HG02623 (cell line): ENCODE data around the gene C16orf96.
A peak's percentile ranks its signal among the peaks of the same experiment; 100 is the strongest.

Source experiments
- ATAC-seq: cut with Tn5 transposase; IDR thresholded peaks from one replicate; pipeline ENCODE4 v1.9.1; 2021; ENCODE audit warnings: moderate library complexity; ENCODE audit not compliant: unreplicated experiment

C16orf96 gene

DNA sequence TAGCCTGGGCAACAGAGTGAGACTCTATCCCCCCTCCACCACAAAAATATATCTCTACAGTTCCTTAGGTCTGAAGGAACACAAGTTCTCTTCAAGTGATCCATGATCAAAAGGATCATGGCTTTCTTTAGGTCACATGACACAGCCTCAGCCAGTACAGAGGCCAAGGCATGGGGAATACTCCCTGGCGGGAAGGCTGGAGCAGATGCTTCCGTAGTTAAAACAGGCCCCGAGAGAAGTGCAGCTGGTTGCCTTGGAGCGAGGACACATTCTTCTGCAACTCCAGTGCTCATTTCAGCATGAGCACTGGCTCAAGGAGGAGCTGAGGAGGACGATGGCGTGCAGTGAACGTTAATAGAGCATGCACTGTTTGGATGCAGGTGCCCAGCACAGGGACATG is 31.1 kb upstream of the C16orf96 start:
- no peak for ATAC-seq

DNA sequence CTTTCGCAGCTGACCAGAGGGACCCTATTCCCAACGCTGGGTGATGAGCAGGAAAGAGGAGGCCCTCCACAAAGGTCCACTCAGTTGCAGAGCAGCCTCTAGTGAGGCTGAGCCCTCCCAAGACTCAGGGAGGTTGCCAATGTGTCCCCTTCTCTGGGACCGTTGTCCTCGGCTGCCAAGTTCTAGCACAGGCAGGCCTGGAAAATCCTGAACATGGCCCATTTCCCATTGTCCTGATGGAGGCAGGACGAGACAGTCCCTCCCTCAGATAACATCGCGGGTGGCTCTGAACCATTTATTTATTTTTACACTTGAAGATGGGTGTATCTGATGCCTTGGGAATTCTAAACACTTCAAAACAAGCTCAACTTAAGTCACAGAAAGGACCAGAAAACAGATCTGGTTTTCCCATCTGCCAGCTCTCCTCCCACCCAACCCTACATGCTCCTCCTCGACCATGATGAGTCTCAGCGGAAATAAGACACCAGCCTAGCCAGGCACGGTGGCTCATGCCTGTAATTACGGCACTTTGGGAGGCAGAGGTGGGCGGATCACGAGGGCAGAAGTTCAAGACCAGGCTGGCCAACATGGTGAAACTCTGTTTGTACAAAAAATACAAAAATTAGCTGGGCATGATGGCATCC is 30.4 kb upstream of the C16orf96 start:
- ATAC-seq, result no peak

DNA sequence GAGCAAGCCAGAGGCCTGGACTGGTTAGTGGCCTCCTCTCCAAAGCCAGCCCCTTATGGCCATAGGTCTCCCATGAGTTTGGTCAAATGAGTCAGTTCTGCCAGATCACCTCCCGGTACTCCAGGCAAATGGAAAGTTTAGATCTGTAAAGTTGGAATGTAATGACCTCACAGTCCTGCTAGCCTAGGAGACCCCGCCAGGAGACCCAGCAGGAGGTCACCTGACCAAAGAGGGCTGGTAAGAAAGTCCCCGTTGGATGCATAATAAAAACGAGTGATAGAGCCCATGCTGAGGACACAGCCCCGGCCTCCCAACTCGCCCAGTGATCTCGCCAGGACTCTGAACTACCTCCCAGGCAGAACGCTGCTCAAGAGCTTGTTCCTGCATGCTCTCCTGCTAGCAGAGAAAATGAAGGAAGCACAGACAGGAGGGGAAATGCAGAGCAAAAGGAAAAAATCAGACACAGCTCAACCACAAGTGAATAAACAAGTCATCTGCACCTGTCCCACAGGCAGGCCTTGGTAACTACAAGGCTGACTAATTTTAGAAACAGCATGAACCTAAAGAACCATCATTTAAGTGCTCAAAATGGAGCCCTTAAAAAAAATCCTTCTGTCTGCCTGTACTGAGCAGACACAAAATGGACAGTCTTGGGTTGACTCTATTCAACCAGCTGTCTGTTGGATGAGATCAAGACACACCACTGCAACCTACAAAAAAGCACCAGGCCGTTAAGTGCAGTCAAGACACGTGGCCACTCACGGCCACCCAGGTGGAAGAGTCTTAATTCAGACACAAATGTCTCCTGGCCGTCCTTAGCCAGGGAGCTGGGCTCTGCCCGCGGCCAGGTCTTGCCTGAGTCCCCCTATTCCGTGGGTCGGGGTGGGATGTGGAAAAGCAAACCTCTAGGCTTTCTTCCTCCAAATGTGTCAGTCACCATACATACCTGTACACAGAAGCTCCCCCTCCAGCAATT is 26.8 kb upstream of the C16orf96 start:
- ATAC-seq, result no peak

DNA sequence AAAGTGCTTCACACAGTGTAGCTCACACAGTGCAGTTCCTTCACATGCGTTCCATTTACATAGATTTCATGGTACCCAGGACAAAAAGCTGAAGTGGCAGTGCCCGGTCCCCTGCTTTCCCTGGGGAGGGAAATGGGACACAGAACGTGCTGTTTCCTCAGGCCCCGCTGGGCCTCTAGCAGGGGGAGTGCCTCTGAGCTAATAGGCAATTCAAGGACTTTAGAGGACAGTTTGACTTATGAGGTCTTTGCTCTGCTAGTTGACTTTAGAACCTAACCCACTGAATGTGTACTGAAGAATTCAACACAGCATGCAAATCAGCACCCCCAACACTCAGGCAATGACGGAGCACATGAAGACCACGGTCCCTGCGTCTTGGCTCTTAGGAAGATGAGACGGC is 24.3 kb upstream of the C16orf96 start:
- ATAC-seq, result no peak

DNA sequence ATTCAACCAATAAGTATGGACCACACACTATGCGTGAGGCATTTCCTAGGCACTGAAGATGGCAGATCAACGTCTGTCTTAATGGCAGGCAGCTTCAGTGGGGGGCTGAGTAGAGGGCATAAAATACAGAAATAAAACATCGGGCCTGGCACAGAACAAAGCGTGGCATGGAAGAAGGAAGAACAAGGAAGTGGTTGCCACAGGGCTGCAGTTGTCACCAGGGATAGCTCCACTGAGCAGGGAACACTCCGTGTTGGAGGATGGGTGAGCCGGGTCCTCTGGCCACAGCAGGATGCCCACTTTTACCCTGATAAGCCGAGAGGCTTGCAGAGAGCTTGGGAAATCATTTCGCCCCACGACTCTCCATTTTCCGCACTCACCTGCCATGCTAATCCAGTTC is 23.9 kb upstream of the C16orf96 start:
- no peak for ATAC-seq

DNA sequence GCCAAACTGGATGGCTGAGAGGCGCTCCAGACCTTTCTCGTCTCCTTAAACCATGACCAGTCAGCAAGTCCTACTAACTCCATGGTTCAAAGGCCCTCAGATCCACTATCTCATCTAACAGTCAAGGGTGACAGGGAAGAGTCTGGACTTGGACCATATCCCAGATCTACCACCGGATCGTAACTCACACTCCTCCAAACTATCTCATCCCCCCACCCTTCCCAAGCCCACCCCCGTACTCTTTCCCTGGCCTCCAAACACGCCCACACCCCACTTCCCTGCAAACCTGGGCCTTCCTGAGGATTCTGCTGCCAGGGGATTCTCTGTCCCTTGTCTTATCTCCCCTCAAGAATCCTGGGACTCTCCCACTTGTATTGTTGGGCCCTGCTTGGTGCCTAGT is 22.6 kb upstream of the C16orf96 start:
- ATAC-seq, result no peak

DNA sequence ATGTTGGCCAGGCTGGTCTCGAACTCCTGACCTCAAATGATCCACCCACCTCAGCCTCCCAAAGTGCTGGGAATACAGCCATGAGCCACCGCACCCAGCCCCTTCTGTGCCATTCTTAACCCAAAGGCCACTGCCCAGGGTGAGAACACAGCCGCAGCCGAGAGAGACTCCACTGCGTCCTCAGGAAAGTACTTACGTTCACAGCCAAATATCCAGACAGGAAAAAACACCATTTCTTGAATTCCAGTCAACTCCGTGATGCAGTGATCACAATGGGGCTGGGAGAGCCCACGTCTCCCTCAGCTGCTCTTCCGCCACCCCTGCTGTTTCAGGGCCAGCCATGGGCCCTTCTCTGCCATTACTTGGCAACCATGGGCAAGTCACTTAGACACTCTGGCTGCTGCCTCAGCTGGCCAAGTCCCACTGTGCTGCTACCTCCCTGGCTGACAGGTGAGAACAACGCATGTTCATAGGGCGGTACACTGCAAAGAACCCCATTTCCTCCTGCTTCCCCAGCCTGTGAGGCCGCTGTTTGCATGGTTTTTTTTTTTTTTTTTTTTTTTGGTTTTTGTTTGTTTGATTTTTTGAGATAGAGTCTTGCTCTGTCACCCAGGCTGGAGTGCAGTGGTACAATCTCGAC is 21.9 kb upstream of the C16orf96 start:
- ATAC-seq, result no peak

DNA sequence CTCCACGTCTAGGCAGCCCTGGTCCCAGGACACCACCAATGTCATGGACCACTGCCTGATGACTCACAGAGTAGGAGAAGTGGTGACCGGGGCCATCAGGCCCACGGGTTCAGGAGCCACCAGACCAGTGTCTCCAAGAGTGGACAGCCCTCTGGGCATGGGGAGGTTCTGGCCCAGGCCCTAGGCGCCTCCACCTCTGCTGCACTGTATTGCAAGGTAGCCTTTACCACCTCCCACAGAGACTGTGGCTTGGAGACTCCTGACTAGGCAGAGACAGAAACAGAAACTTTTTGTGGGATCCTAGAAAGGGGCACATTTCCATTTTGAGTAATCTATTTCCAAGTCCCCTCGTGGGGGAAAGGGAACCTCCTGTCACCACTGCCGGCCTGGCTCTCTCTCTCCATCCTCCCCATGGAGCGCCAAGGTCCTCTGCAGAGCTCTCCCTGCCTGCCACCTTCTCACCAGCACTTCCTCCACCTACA is 20.5 kb upstream of the C16orf96 start:
- ATAC-seq, result no peak

DNA sequence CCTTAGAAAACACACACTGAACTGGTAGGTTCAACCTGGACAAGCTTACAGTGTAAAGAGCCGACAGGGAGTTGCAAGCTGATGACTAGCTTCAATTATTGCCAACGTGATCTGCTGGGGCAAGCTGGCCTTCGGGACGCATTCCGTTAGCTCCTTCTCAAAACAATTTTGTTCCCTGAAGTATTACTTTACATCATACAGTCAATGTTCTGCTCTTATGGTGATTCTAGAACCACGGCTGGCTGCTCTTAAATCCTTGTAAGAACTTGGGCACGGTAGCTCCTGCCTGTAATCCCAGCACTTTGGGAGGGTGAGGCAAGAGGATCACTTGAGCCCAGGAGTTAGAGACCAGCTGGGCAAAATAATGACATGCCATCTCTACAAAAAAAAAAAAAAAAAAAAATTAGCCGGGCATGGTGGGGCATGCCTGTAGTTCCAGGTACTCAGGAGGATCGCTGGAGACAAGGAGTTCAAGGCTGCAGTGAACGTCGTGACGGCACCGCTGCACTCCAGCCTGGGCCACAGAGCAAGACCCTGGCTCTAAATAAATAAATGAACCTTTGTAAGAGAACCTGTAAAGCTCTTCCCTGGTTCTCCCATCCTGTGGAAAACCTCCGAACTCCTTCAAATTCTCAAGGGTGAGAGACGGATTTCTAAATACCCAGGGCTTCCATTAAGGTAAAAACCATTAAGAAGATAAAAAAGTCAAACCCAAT is 19.6 kb upstream of the C16orf96 start:
- ATAC-seq, result no peak

DNA sequence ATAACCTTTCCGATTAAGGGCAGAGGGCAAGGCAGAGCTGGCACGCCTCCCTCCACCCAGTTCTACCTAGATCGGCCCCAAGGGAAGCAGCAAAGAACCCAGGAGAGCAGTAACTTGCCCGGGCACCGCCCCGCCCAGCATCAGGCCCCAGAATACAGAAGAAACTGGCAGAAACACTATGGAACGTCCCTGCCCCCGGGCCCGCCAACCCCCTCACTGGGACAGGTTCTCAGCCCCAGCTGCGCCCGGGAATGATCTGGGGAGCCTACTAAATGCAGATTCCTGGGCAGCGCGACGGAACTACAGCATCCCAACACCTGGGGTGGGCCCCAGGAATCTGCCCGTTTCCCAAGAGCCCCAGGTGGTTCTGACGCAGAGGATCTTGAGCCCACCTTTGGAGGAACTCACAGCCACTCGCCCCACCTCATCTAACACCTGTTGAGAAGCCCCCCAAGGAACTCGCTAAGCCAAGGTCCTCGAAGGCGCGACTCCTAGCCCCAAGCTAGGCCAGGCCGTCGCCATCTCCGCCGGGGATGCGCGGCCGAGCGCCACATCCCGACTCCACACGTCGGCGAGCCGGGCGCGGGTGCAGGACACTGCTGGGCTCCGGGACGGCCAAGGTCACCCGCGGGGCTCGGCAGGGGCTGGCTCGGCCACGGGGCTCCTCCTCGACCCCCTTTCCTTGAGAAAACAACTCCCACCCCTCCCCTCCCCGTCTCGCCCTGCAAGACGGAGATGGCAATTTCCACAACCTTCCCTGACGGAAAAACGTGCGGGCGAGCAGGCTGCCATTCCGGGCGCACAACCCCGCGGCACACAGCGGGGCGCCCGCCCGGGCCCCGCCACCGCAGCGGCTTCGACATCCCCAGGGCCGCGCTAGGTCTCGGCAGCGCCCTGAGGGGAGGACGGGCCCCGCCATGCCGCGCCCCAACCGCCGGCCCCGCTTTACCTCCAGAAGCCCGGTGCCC is 18.5 kb upstream of the C16orf96 start:
- ATAC-seq, result peak; percentile 21

DNA sequence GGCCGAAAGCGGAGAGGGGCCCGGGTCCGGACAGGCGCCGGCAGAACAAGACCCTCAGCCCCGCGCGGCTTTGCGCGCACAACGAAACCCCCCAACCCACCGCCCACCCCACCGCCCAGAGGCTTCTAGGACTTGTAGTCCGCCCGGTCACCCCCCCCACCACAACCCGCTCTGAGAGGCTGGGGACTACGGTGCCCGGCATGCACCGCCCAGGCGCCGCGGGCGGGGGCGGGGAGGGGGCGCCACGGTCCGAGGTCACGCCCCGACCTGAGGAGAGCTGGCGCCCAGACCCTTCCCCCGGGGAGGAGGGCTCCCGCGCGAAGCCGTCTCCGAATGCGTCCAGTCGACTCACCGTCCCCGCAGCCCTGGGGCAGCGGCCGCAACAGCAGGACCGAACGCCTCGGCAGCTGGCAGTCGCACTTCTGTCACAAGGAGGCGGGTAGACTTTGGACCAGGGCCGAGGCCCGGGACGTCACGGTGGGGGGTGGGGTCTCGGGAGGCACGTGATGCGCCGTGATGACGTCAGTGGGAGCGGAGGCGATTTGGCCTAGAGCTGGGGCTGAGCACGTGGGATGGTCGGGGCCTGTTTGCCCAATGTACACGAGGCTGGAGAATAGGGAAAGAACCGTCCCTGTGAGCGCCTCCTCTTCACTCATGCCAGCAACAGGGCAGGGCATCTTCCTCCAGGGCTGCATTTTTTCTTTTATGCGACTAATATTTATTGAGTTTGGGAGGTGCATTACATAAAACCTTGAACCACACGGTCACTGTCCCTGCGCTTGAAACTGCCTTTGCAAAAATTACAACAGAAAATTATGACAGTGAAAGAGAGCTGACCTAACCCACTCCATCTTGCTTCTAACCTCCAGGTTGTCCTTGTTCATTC is 17.5 kb upstream of the C16orf96 start, which contains the start of gene CDIP1:
Gene CDIP1, minus strand, starts transcription at position 424 of the 886 bp plus-strand sequence. CDS start 24,643 bp downstream, outside the sequence.
- ATAC-seq, result peak; percentile 74

DNA sequence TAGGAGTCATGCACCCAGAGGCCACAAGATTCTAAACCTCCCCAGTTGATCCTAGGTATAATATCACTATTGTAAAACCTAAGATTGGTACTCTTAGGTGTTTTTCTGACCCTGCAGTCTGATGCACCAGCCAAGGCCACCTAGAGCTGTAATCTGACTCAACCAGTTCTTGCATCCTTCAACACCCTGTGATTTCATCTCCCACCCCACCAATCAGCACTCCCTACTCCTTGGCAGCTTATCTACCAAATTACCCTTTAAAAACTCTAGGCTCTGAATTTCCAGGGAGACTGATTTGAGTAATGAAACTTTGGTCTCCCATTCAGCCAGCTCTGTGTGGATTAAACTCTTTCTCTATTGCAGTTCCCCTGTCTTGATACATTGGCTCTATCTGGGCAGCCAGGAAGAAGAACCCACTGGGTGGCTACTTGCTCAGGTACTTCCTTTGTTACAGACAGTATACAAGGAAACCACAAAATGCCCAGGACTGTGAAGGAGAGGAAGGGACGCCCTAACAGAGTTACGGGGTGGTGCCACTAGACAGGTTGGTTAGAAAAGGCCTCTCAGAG is 16.3 kb upstream of the C16orf96 start:
- ATAC-seq, result no peak

DNA sequence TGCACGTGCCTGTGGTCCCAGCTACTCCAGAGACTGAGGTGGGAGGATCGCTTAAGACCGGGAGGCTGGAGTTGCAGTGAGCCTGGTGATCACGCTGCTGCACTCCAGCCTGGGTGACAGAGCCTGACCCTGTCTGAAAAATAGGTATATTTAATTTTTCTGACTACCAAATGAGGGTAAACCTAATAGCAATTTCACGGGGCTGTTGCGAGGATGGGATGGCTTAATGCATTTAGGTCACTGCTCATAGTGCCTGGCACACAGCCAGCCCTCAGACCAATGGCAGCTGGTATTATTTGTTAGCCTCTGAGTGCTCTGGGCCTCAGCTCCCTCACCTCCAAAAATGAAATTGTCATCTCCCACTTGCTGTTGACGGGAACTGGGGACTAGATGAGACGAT is 11.7 kb upstream of the C16orf96 start:
- no peak for ATAC-seq

DNA sequence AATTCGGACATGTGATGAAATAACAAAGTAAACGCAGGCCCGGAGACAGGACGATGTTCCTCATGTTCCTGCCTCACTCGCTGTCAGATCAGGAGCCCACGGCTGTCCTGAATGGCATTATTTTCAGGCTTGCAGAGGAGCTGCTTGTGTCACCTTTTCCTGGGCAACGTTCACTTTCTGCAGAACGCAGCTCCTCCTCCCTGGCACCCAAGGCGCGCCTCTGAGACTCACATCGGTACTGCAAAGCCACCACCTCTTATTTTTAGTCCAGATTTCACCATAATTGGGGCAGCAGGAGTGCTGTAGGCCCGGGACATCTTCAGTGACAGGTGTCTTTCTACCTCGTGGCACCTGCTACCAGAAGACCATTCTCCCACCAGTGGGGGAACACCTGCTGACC is 8.0 kb upstream of the C16orf96 start:
- ATAC-seq, result no peak

DNA sequence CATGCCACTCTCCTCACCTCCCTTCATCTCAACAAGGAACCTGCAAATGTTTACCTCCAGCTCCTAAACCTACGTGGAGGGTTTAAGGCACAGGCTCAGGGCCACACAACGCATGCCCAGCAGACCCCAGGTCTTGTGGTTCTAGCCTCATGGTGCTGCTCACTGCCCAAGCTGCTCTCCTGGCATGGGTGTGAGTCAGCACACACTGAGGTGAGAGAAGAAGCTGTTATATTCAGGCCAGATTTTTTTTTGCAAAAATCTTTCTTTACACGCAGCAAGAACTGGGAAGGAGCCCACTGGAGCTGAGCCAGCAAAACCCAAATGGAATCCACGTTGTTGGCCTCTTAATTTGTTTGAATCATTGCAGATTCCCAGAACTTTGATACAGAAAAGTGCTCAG is 5.5 kb upstream of the C16orf96 start:
- ATAC-seq, result no peak

DNA sequence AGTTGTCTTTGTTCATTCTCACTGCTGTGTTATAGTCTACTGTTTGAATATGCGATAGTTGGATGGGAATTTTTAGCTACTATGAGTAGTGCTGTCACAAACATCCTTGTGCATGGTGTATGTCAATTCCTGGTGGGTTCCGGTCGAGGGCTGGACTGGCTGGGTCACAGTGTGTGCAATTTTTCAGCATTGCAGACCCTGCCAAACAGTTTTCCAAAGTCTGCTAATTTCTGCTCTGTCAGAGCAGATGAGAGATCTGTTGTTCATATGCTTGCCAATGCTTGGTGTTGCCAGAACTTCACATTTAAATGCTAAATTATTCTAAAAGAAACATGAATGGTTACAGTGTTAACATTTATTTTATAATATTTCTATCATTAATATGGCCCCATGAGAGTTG is 3.6 kb upstream of the C16orf96 start:
- ATAC-seq, result no peak

DNA sequence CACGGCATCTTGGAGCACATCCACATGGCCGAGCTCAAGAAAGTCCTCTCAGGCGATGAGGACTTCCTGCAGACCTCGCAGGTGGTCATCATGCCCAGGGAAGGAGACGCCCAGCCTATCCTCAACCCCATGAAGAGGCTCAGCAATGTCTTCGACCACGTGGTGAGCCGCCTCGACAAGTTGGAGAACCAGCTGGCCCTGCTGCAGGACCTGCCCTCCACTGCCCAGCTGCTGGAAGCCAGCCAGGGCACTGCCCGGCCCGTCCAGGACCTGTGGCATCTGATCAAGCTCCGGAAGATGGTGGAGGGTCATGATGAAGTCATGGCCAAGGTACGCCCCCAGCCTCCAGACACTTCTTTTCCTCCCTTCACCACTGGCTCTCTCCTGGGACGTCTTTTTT is 440 bp downstream of the C16orf96 start:
- ATAC-seq, result no peak

DNA sequence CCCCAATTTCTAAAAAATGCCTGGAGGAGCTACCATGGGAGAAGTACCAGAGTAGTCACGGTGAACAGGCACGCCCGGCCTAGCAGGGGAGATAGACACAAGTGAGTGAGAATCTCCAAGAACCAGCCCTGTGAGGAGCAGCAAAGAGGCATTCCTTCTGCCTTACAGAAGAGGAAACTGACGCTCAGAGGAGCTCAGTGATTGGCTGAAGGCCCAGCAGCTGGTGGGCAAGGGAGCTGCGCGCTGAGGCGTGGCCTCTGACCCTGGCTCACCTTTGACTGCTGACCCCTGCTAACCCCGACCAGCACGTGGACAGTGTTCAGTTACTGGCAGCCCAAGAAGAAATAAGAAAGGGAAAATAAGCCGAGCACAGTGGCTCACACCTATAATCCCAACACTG is 1.8 kb downstream of the C16orf96 start:
- ATAC-seq, result no peak
